ENCODE results near the gene LDAH.

GRCh38 chr2:20676353-20677215 is 146.3 kb downstream of the LDAH start:
- TF ChIP-seq CTCF (IDR thresholded peaks at IDR 0.05) (peak in 4 of 6 experiments; percentile 16 to 75 (median 68)), POLR2A (IDR thresholded peaks at IDR 0.05) (no peak)
